HepG2 (cell line): Measurements from ENCODE around the gene ZBTB22. TPM values are rescaled to one million over a fixed set of nuclear protein-coding genes. Genes with fewer than 3 reads are reported as not detected.

Source experiments
- CCAR2 ChIP-seq: fragments of 200-400 bp; formaldehyde crosslinking; optimal IDR thresholded peaks from 2 replicates; pipeline ENCODE3; 2018; ENCODE audit warnings: low read depth, mild to moderate bottlenecking, low read length, moderate library complexity
- GLI4 ChIP-seq: sonication (generic); formaldehyde crosslinking; IDR thresholded peaks from 2 replicates; pipeline ENCODE4 v1.5.1; 2020; ENCODE audit warnings: missing genetic modification reagents, mild to moderate bottlenecking, moderate library complexity, borderline replicate concordance
- GTF2F1 ChIP-seq: fragments of 150-350 bp; IDR thresholded peaks from 2 replicates; pipeline ENCODE4 v1.6.1; 2014; ENCODE audit warnings: low read length
- HCFC1 ChIP-seq: fragments of 150-350 bp; IDR thresholded peaks from 2 replicates; pipeline ENCODE4 v1.6.1; 2014; ENCODE audit warnings: low read depth, low read length
- NR2F6 ChIP-seq, 2 experiments: IDR thresholded peaks; 2 replicates each; pipeline ENCODE4 v1.6.1; 2016; ENCODE audit warnings: antibody characterized with exemption in 1 of 2, mild to moderate bottlenecking in 1 of 2
- TCF7L2 ChIP-seq: IDR thresholded peaks from 2 replicates; pipeline ENCODE4 v1.6.1; 2011; ENCODE audit warnings: mild to moderate bottlenecking, low read depth, low read length, moderate library complexity
- ZBTB20 ChIP-seq: sonication (generic); formaldehyde crosslinking; IDR thresholded peaks from 2 replicates; pipeline ENCODE4 v1.8.1; 2023; ENCODE audit warnings: missing genetic modification reagents, low read depth, mild to moderate bottlenecking, borderline replicate concordance
- ZNF460 ChIP-seq: sonication (generic); formaldehyde crosslinking; IDR thresholded peaks from 2 replicates; pipeline ENCODE4 v1.5.1; 2020; ENCODE audit warnings: missing genetic modification reagents, mild to moderate bottlenecking, borderline replicate concordance
- ZNF614 ChIP-seq: IDR thresholded peaks from 2 replicates; pipeline ENCODE4 v1.6.1; 2018; ENCODE audit warnings: missing biosample characterization, missing genetic modification reagents, inconsistent platforms, borderline replicate concordance
- ZNF678 ChIP-seq: sonication (generic); formaldehyde crosslinking; IDR thresholded peaks from 2 replicates; pipeline ENCODE4 v1.4.0; 2020; ENCODE audit warnings: mild to moderate bottlenecking, missing genetic modification reagents
- ZSCAN21 ChIP-seq: sonication (generic); formaldehyde crosslinking; IDR thresholded peaks from 2 replicates; pipeline ENCODE4 v1.8.0; 2022; ENCODE audit warnings: mild to moderate bottlenecking, missing genetic modification reagents, moderate library complexity, borderline replicate concordance
- ZSCAN31 ChIP-seq: sonication (generic); formaldehyde crosslinking; IDR thresholded peaks from 2 replicates; pipeline ENCODE4 v1.5.0; 2020; ENCODE audit warnings: low read depth, mild to moderate bottlenecking, missing genetic modification reagents
- polyA plus RNA-seq, 8 experiments: library from polyadenylated mRNA; depleted of rRNA in 3 of 8; stranded (reverse) in 7 of 8; unstranded in 1 of 8; fragments of >200 nt; fragmentation: Illumina TruSeq in 4 of 8; extraction: Trizol in 4 of 8; gene quantifications; 2 replicates each; pipeline versions ENCODE4 v1.2.1 to v1.2.3, GENCODE V29; 2011 to 2016; ENCODE audit warnings: low read depth in 4 of 8, missing spikeins in 1 of 8, mixed read lengths in 1 of 8; ENCODE audit not compliant: insufficient read depth in 1 of 8
- total RNA-seq, 5 experiments: library from RNA; depleted of rRNA; stranded (reverse); fragments of >200 nt; fragmentation: Illumina TruSeq; extraction: Trizol; gene quantifications; 2 replicates each; pipeline ENCODE4 v1.2.3, GENCODE V29; 2016; ENCODE audit warnings: low read depth in 1 of 5
- TF ChIP-seq, protein P1 (sequence below): IDR thresholded peaks from 2 replicates; pipeline ENCODE4 v1.6.1; 2018; ENCODE audit warnings: missing genetic modification reagents
- TF ChIP-seq, protein P2 (sequence below): IDR thresholded peaks from 2 replicates; pipeline ENCODE4 v1.6.1; 2016; ENCODE audit warnings: control low read depth
- TF ChIP-seq, protein P3 (sequence below): sonication (generic); formaldehyde crosslinking; IDR thresholded peaks from 2 replicates; pipeline ENCODE4 v1.9.0; 2022; ENCODE audit warnings: missing genetic modification reagents, mild to moderate bottlenecking, borderline replicate concordance
- TF ChIP-seq, protein P4 (sequence below): sonication (generic); formaldehyde crosslinking; conservative IDR thresholded peaks from 2 replicates; pipeline ENCODE4 v1.8.1; 2023; ENCODE audit warnings: missing genetic modification reagents
- TF ChIP-seq, protein P5 (sequence below): sonication (generic); formaldehyde crosslinking; conservative IDR thresholded peaks from 2 replicates; pipeline ENCODE4 v1.4.0; 2020; ENCODE audit warnings: missing genetic modification reagents
- TF ChIP-seq, protein P6 (sequence below): IDR thresholded peaks from 2 replicates; pipeline ENCODE4 v1.6.1; 2016

The ZBTB22 gene
- total and polyA plus RNA-seq, 2 of the 13 experiments (the other 11 are each of a cell fraction or from before 2014, with no cell fraction given), result 8.0 to 10.6 TPM

DNA sequence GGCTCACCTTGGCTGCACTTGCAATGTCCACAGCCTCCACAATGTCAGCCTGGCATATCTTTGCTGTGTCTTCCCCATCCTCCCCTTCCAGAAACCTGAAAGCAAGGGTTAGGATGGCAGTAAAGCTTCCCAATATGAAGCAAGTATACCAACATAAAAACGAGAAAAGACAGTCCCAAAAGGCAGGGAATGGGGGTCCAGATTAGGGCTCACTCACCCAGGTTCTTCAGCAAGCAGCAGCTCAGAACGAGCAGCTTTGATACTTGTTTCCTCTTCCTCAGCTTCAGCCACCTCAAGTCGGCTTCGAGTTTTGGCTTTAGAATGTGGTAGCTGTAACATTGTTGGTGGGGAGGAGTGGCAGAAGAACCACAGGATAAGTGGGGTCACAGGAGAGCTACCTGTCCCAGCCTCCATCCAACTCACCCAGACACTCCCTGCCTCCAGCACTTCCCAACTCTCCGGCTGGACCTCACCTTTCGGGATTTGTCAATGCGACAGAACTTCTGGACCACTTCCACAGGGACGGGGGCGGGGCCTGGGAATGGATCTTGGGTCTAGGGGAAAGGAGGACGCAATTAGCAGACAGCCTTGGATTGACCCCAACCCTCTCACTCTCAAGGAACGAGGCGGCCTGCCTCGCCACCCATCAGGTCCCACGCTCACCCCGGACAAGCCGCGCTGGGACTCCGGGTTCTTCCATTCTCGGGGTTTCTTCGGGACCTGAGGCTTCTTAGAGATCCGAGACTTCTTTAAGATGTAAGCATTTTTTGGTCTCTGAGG is 29.2 kb downstream of the ZBTB22 start (continued):
- TF ChIP-seq, protein P1, sequence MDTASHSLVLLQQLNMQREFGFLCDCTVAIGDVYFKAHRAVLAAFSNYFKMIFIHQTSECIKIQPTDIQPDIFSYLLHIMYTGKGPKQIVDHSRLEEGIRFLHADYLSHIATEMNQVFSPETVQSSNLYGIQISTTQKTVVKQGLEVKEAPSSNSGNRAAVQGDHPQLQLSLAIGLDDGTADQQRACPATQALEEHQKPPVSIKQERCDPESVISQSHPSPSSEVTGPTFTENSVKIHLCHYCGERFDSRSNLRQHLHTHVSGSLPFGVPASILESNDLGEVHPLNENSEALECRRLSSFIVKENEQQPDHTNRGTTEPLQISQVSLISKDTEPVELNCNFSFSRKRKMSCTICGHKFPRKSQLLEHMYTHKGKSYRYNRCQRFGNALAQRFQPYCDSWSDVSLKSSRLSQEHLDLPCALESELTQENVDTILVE (CRISPR knock-in tag), result no peak; the same call in 1 of the 2 replicates
- TF ChIP-seq ZSCAN21 (peak; percentile 36; the same call in 1 of the 2 replicates), ZNF678 (CRISPR knock-in tag) (no peak), ZSCAN31 (CRISPR knock-in tag) (0 out of 2 replicates have a peak, but pooled peaks have one; percentile 18), GLI4 (peak; percentile 73; the same call in 1 of the 2 replicates), ZNF460 (CRISPR knock-in tag) (no peak), TCF7L2 (no peak), NR2F6 (IDR thresholded peaks at IDR 0.05) (no peak), NR2F6 (CRISPR knock-in tag; IDR thresholded peaks at IDR 0.05) (no peak), HCFC1 (no peak), GTF2F1 (no peak), ZBTB20 (peak; percentile 18; the same call in 1 of the 2 replicates), ZNF614 (CRISPR knock-in tag) (no peak), CCAR2 (no peak)
- TF ChIP-seq, protein P2, sequence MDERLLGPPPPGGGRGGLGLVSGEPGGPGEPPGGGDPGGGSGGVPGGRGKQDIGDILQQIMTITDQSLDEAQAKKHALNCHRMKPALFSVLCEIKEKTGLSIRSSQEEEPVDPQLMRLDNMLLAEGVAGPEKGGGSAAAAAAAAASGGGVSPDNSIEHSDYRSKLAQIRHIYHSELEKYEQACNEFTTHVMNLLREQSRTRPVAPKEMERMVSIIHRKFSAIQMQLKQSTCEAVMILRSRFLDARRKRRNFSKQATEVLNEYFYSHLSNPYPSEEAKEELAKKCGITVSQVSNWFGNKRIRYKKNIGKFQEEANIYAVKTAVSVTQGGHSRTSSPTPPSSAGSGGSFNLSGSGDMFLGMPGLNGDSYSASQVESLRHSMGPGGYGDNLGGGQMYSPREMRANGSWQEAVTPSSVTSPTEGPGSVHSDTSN (CRISPR knock-in tag), result no peak
- TF ChIP-seq, protein P3, sequence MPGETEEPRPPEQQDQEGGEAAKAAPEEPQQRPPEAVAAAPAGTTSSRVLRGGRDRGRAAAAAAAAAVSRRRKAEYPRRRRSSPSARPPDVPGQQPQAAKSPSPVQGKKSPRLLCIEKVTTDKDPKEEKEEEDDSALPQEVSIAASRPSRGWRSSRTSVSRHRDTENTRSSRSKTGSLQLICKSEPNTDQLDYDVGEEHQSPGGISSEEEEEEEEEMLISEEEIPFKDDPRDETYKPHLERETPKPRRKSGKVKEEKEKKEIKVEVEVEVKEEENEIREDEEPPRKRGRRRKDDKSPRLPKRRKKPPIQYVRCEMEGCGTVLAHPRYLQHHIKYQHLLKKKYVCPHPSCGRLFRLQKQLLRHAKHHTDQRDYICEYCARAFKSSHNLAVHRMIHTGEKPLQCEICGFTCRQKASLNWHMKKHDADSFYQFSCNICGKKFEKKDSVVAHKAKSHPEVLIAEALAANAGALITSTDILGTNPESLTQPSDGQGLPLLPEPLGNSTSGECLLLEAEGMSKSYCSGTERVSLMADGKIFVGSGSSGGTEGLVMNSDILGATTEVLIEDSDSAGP (CRISPR knock-in tag), result 0 out of 2 replicates have a peak, but pooled peaks have one; percentile 6
- TF ChIP-seq, protein P4, sequence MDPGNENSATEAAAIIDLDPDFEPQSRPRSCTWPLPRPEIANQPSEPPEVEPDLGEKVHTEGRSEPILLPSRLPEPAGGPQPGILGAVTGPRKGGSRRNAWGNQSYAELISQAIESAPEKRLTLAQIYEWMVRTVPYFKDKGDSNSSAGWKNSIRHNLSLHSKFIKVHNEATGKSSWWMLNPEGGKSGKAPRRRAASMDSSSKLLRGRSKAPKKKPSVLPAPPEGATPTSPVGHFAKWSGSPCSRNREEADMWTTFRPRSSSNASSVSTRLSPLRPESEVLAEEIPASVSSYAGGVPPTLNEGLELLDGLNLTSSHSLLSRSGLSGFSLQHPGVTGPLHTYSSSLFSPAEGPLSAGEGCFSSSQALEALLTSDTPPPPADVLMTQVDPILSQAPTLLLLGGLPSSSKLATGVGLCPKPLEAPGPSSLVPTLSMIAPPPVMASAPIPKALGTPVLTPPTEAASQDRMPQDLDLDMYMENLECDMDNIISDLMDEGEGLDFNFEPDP, result no peak
- TF ChIP-seq, protein P5, sequence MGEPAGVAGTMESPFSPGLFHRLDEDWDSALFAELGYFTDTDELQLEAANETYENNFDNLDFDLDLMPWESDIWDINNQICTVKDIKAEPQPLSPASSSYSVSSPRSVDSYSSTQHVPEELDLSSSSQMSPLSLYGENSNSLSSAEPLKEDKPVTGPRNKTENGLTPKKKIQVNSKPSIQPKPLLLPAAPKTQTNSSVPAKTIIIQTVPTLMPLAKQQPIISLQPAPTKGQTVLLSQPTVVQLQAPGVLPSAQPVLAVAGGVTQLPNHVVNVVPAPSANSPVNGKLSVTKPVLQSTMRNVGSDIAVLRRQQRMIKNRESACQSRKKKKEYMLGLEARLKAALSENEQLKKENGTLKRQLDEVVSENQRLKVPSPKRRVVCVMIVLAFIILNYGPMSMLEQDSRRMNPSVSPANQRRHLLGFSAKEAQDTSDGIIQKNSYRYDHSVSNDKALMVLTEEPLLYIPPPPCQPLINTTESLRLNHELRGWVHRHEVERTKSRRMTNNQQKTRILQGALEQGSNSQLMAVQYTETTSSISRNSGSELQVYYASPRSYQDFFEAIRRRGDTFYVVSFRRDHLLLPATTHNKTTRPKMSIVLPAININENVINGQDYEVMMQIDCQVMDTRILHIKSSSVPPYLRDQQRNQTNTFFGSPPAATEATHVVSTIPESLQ, result no peak
- TF ChIP-seq, protein P6, sequence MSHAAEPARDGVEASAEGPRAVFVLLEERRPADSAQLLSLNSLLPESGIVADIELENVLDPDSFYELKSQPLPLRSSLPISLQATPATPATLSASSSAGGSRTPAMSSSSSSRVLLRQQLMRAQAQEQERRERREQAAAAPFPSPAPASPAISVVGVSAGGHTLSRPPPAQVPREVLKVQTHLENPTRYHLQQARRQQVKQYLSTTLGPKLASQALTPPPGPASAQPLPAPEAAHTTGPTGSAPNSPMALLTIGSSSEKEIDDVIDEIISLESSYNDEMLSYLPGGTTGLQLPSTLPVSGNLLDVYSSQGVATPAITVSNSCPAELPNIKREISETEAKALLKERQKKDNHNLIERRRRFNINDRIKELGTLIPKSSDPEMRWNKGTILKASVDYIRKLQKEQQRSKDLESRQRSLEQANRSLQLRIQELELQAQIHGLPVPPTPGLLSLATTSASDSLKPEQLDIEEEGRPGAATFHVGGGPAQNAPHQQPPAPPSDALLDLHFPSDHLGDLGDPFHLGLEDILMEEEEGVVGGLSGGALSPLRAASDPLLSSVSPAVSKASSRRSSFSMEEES, result no peak
